ENCODE results near the gene PLCL2.

DNA sequence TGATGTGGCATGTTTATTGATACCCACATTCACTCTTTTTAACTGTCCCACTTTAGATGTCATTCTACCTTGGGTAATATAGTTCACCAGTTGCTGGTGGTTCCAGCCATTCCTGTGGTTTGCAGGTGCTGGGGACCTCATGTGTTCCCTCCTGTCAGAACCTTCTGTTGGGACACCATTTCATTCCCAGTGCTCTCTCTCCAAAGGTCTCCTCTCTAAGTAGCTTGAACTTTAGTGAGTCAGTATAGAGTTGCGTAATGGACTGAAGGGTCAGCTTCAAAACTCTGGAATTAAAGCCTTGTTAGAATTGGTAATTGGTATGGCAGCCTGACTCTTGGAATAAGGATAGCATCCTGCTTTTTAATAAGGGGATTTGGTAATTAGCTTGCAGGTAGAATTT, 108.5 kb downstream of the PLCL2 start:
- TF ChIP-seq, protein P1, sequence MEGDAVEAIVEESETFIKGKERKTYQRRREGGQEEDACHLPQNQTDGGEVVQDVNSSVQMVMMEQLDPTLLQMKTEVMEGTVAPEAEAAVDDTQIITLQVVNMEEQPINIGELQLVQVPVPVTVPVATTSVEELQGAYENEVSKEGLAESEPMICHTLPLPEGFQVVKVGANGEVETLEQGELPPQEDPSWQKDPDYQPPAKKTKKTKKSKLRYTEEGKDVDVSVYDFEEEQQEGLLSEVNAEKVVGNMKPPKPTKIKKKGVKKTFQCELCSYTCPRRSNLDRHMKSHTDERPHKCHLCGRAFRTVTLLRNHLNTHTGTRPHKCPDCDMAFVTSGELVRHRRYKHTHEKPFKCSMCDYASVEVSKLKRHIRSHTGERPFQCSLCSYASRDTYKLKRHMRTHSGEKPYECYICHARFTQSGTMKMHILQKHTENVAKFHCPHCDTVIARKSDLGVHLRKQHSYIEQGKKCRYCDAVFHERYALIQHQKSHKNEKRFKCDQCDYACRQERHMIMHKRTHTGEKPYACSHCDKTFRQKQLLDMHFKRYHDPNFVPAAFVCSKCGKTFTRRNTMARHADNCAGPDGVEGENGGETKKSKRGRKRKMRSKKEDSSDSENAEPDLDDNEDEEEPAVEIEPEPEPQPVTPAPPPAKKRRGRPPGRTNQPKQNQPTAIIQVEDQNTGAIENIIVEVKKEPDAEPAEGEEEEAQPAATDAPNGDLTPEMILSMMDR (conservative IDR thresholded peaks at IDR 0.05; ENCODE audit: low read depth, low read length), result no peak
- no peak for TF ChIP-seq EZH2 (IDR thresholded peaks at IDR 0.05; ENCODE audit: borderline replicate concordance, low read depth, low read length, poor library complexity, severe bottlenecking)
